T-helper 22 cell (primary cell): Measurements from ENCODE around the gene COMMD1.
"Not testable (repeated sequence)": the region's sequence is repeated elsewhere in the genome, so short reads cannot be mapped to it uniquely, and the experiment has no call there.

Experiments used
- DNase-seq: peaks from one replicate; pipeline ENCODE4 v3.0.0-alpha.2; 2020; ENCODE audit warnings: low read depth

COMMD1 gene

GRCh38 chr2:62074233-62074632 lies 168.8 kb downstream of the COMMD1 start:
- no peak for DNase-seq

- DNase-seq = no peak
Observed at GRCh38 chr2:62076980-62077638, 171.6 kb downstream of the COMMD1 start.

GRCh38 chr2:62084801-62085200 lies 179.3 kb downstream of the COMMD1 start:
- no peak for DNase-seq

GRCh38 chr2:62089658-62090057 lies 184.2 kb downstream of the COMMD1 start:
- DNase-seq = no peak

GRCh38 chr2:62091471-62091870 lies 186.0 kb downstream of the COMMD1 start:
- DNase-seq = no peak

- no peak for DNase-seq
Observed at GRCh38 chr2:62099050-62099449, 193.6 kb downstream of the COMMD1 start.

- DNase-seq = no peak
Observed at GRCh38 chr2:62099523-62100175, 194.2 kb downstream of the COMMD1 start.

GRCh38 chr2:62101886-62102285 lies 196.4 kb downstream of the COMMD1 start:
- DNase-seq = no peak

GRCh38 chr2:62102402-62102920 lies 197.0 kb downstream of the COMMD1 start:
- DNase-seq = no peak

GRCh38 chr2:62109554-62109953 lies 204.1 kb downstream of the COMMD1 start:
- no peak for DNase-seq

GRCh38 chr2:62110415-62111025 lies 205.0 kb downstream of the COMMD1 start:
- DNase-seq = no peak

GRCh38 chr2:62112179-62112578 lies 206.7 kb downstream of the COMMD1 start:
- no peak for DNase-seq

GRCh38 chr2:62114564-62114963 lies 209.1 kb downstream of the COMMD1 start:
- DNase-seq = no peak

- DNase-seq = no peak
Observed at GRCh38 chr2:62116983-62117382, 211.5 kb downstream of the COMMD1 start.

- no peak for DNase-seq
Observed at GRCh38 chr2:62118160-62118559, 212.7 kb downstream of the COMMD1 start.

GRCh38 chr2:62119311-62119974 lies 214.0 kb downstream of the COMMD1 start:
- no peak for DNase-seq

GRCh38 chr2:62126239-62126638 lies 220.8 kb downstream of the COMMD1 start:
- DNase-seq = not testable (repeated sequence)

- DNase-seq = no peak
Observed at GRCh38 chr2:62133320-62133823, 227.9 kb downstream of the COMMD1 start.

- DNase-seq = no peak
Observed at GRCh38 chr2:62136956-62137830, 231.7 kb downstream of the COMMD1 start.

GRCh38 chr2:62140426-62141141 lies 235.1 kb downstream of the COMMD1 start:
- DNase-seq = no peak
